ENCODE results near the gene FAM236A.
"Not testable (repeated sequence)": the region's sequence is repeated elsewhere in the genome, so short reads cannot be mapped to it uniquely, and the experiment has no call there.

DNA sequence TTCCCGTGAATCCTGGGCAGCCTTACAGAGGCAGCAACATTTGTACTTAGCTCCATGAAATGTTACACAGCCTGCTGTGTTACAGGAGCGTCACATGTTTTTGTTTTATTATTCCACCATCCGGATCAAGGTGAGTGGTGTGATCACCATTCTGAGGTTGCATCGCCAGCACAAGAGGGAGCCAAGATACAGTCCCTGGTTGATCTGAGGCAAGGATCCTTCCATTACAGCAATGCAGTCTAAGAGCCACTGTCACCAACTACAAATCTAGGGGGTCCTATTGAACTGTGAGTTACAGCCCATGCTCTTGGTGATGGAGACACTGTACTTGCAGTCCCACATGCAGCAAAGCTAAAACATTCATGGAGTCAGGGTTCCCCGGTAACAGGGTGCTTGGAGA is 21.9 kb upstream of the FAM236A start:
- not testable (repeated sequence) for TF ChIP-seq ZNF274 (IDR thresholded peaks at IDR 0.05; ENCODE audit: low read depth, low read length); SUZ12 (IDR thresholded peaks at IDR 0.05; ENCODE audit: extremely low read depth, insufficient read depth, insufficient read length)

Data from NT2/D1 (cell line).